Stomach (tissue), 9 donors: Measurements from ENCODE around the gene ACSL3. TPM values are rescaled to one million over a fixed set of nuclear protein-coding genes. Genes with fewer than 3 reads are reported as not detected.

Source experiments
- DNase-seq, 2 donors: peaks; one replicate each; pipeline versions ENCODE4 v3.0.0 to v3.0.0-alpha.2; 2013 to 2019
- H3K27ac ChIP-seq, 5 donors: fragments of 200-600 bp in 4 of 5; sonication (generic) in 4 of 5; one replicate each; pipeline ENCODE4 v1.5.1; 2013 to 2019; ENCODE audit warnings: mild to moderate bottlenecking in 1 of 5, moderate library complexity in 1 of 5
- H3K27me3 ChIP-seq, 3 donors: fragments of 200-600 bp; sonication (generic); one replicate each; pipeline ENCODE4 v1.5.1; 2017 to 2019; ENCODE audit warnings: mixed run types in 1 of 3
- H3K36me3 ChIP-seq, 4 donors: fragments of 200-600 bp; sonication (generic); 1 replicate in 3 of 4; 2 replicates in 1 of 4; pipeline ENCODE4 v1.5.1; 2016 to 2019
- H3K4me1 ChIP-seq, 4 donors: fragments of 200-600 bp; sonication (generic); one replicate each; pipeline ENCODE4 v1.5.1; 2016 to 2019
- H3K4me3 ChIP-seq, 4 donors: fragments of 200-600 bp; sonication (generic) in 3 of 4; one replicate each; pipeline ENCODE4 v1.5.1; 2016 to 2019; ENCODE audit warnings: mild to moderate bottlenecking in 1 of 4
- H3K9me3 ChIP-seq, 4 donors: fragments of 200-600 bp; sonication (generic); one replicate each; pipeline ENCODE4 v1.5.1; 2016 to 2019
- CTCF ChIP-seq, 7 experiments: fragments of 450-650 bp in 4 of 7; fragments of 200-600 bp in 3 of 7; sonication (generic) in 3 of 7; IDR thresholded peaks; one replicate each; pipeline ENCODE4 v1.5.1; 2016 to 2019; ENCODE audit warnings: antibody characterized with exemption in 7 of 7, control low read depth in 2 of 7, mild to moderate bottlenecking in 1 of 7
- EP300 ChIP-seq: sonication (generic); formaldehyde crosslinking; IDR thresholded peaks from one replicate; pipeline ENCODE4 v1.6.1; 2017; ENCODE audit warnings: antibody characterized with exemption
- POLR2A ChIP-seq, 4 donors: fragments of 450-650 bp; IDR thresholded peaks; one replicate each; pipeline ENCODE4 v1.6.1; 2016; ENCODE audit warnings: antibody characterized with exemption in 4 of 4, control low read depth in 2 of 4, mild to moderate bottlenecking in 1 of 4, moderate library complexity in 1 of 4
- POLR2AphosphoS5 ChIP-seq, 3 donors: sonication (generic); formaldehyde crosslinking; IDR thresholded peaks; one replicate each; pipeline ENCODE4 v1.6.1; 2016; ENCODE audit warnings: antibody characterized with exemption in 3 of 3
- WGBS, 5 donors: extraction: QIAGEN DNeasy Blood & Tissue Kit in 3 of 5; methylation state at CpG; one replicate each; pipeline versions ENCODE4 v1.1.5 to v1.1.7; 2013 to 2018; 5-methylcytosine and 5-hydroxymethylcytosine counted together
- intact Hi-C: fragments of 100-400 bp; cut with DNase I; formaldehyde crosslinking; loops from one replicate; pipeline ENCODE4 v1.15.1; 2023; ENCODE audit warnings: low total_unique reads
- polyA plus RNA-seq, 3 donors: library from polyadenylated mRNA; stranded (reverse); fragments of 200-250 nt; gene quantifications; one replicate each; pipeline ENCODE4 v1.2.3, GENCODE V29; 2013
- total RNA-seq, 5 donors: library from RNA; depleted of rRNA; stranded (reverse); fragments of >200 nt; gene quantifications; one replicate each; pipeline versions ENCODE4 v1.1.0 to v1.2.3, GENCODE V29; 2014 to 2016
- donor health status: healthy with polysubstance abuse.
- donor health status: Bipolar disorder and iron deficiency.
- donor health status: healthy.

Gene ACSL3
- total and polyA plus RNA-seq, 8 donors = 10.5 to 234 (median 52.9) TPM

GRCh38 chr2:222891890-222892289 is 31.1 kb downstream of the ACSL3 start:
- 43 to 58% (median 52%) methylated on average over 4 of the region's 4 CpGs for WGBS, 5 donors
- Histone ChIP-seq H3K9me3 (no peaks in the 10 kb centered on the region), H3K27me3 (no peaks in the 10 kb centered on the region), H3K36me3 (peaks cover 0 to 6% (median 0%) of the 10 kb centered on the region in 4 donors), H3K4me3 (no peak overlapping the region), H3K4me1 (peaks cover 12 to 68% (median 40%) of the 10 kb centered on the region in 4 donors), H3K27ac (peak overlapping the region in 3 of 5 donors; percentile 47 to 78 (median 53))
- TF ChIP-seq CTCF (IDR thresholded peaks at IDR 0.05) (no peak), EP300 (no peak), POLR2AphosphoS5 (IDR thresholded peaks at IDR 0.05) (no peak), POLR2A (IDR thresholded peaks at IDR 0.05) (no peak)
- no peak for DNase-seq
- intact Hi-C loops = no loop called here

GRCh38 chr2:222892321-222892720 is 31.5 kb downstream of the ACSL3 start:
- no peak overlapping the region for H3K4me3 ChIP-seq
- peaks cover 0 to 6% (median 0%) of the 10 kb centered on the region in 4 donors for H3K36me3 ChIP-seq
- intact Hi-C loops = no loop called here
- no peaks in the 10 kb centered on the region for H3K9me3 ChIP-seq
- H3K4me1 ChIP-seq = peaks cover 12 to 64% (median 36%) of the 10 kb centered on the region in 4 donors
- H3K27ac ChIP-seq = peak overlapping the region in 3 of 5 donors; percentile 47 to 78 (median 53)
- no peaks in the 10 kb centered on the region for H3K27me3 ChIP-seq
- no peak for DNase-seq
- WGBS, 5 donors = 12 to 31% (median 16%) methylated on average over 2 of the region's 2 CpGs
- TF ChIP-seq CTCF (IDR thresholded peaks at IDR 0.05) (no peak), POLR2A (IDR thresholded peaks at IDR 0.05) (no peak), POLR2AphosphoS5 (IDR thresholded peaks at IDR 0.05) (no peak), EP300 (no peak)

GRCh38 chr2:222892761-222893160 is 31.9 kb downstream of the ACSL3 start:
- Histone ChIP-seq H3K4me1 (peaks cover 12 to 62% (median 36%) of the 10 kb centered on the region in 4 donors), H3K4me3 (no peak overlapping the region), H3K27ac (peak overlapping the region in 3 of 5 donors; percentile 47 to 78 (median 53)), H3K27me3 (no peaks in the 10 kb centered on the region), H3K36me3 (peaks cover 0 to 6% (median 0%) of the 10 kb centered on the region in 4 donors), H3K9me3 (no peaks in the 10 kb centered on the region)
- WGBS, 5 donors = 54 to 85% (median 70%) methylated on average over 1 of the region's 1 CpG
- no peak for DNase-seq
- no peak for TF ChIP-seq POLR2A (IDR thresholded peaks at IDR 0.05)
- no peak for TF ChIP-seq EP300
- TF ChIP-seq POLR2AphosphoS5 (IDR thresholded peaks at IDR 0.05) = no peak
- no peak for TF ChIP-seq CTCF (IDR thresholded peaks at IDR 0.05)
- intact Hi-C loops = no loop called here

- Histone ChIP-seq H3K9me3 (no peaks in the 10 kb centered on the region), H3K36me3 (peaks cover 0 to under 1% (median 0%) of the 10 kb centered on the region in 4 donors), H3K4me3 (no peak overlapping the region), H3K27ac (peak overlapping the region in 1 of 5 donors; percentile 78), H3K4me1 (peaks cover 18 to 71% (median 45%) of the 10 kb centered on the region in 4 donors), H3K27me3 (no peaks in the 10 kb centered on the region)
- no peak for DNase-seq
- TF ChIP-seq EP300 (no peak), CTCF (IDR thresholded peaks at IDR 0.05) (no peak), POLR2AphosphoS5 (IDR thresholded peaks at IDR 0.05) (no peak), POLR2A (IDR thresholded peaks at IDR 0.05) (no peak)
- 95 to 99% (median 97%) methylated on average over 4 of the region's 4 CpGs for WGBS, 5 donors
- intact Hi-C loops = no loop called here
Observed at GRCh38 chr2:222893716-222894115, 32.9 kb downstream of the ACSL3 start.
